ENCODE results near the gene GALK2. TPM values are rescaled to one million over a fixed set of nuclear protein-coding genes. Genes with fewer than 3 reads are reported as not detected.

Gene GALK2
- total and polyA plus RNA-seq, 2 experiments from 2014 or later: 27.5 to 28.1 TPM

DNA sequence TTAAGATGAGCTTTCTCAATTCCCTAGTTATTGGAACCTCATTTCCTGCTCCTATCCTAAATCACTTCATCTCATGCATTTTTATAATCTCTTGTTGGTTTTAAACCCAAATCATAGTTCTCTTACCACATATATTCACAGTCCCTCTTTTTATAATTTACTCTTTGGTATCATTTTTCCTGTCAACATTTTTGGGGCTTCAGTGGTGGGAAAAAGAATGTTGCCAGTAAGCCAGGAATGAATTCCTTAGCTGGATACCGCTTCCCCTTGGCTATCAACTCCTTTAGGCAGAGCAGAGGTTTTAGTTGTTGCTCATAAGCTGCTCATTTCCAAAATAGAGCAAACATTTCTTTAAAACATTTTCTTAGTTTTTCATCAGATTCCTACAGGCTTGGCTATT lies 112.3 kb downstream of the GALK2 start:
- TF ChIP-seq, protein P1, sequence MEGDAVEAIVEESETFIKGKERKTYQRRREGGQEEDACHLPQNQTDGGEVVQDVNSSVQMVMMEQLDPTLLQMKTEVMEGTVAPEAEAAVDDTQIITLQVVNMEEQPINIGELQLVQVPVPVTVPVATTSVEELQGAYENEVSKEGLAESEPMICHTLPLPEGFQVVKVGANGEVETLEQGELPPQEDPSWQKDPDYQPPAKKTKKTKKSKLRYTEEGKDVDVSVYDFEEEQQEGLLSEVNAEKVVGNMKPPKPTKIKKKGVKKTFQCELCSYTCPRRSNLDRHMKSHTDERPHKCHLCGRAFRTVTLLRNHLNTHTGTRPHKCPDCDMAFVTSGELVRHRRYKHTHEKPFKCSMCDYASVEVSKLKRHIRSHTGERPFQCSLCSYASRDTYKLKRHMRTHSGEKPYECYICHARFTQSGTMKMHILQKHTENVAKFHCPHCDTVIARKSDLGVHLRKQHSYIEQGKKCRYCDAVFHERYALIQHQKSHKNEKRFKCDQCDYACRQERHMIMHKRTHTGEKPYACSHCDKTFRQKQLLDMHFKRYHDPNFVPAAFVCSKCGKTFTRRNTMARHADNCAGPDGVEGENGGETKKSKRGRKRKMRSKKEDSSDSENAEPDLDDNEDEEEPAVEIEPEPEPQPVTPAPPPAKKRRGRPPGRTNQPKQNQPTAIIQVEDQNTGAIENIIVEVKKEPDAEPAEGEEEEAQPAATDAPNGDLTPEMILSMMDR (IDR thresholded peaks at IDR 0.05; ENCODE audit: low read depth, low read length): no peak
- H3K27me3 ChIP-seq: no peaks in the 10 kb centered on the region
- no peaks in the 10 kb centered on the region for H3K36me3 ChIP-seq
- DNase-seq (ENCODE audit: low read depth in 1 of 2, low spot score in 1 of 2): peak in 1 of 2 donors; percentile 91
- no peaks in the 10 kb centered on the region for H3K4me1 ChIP-seq (ENCODE audit: low read depth)
- H3K9me3 ChIP-seq (ENCODE audit: low read depth): no peaks in the 10 kb centered on the region
- no peak overlapping the region for H3K27ac ChIP-seq
- H3K4me3 ChIP-seq: no peak overlapping the region

DNA sequence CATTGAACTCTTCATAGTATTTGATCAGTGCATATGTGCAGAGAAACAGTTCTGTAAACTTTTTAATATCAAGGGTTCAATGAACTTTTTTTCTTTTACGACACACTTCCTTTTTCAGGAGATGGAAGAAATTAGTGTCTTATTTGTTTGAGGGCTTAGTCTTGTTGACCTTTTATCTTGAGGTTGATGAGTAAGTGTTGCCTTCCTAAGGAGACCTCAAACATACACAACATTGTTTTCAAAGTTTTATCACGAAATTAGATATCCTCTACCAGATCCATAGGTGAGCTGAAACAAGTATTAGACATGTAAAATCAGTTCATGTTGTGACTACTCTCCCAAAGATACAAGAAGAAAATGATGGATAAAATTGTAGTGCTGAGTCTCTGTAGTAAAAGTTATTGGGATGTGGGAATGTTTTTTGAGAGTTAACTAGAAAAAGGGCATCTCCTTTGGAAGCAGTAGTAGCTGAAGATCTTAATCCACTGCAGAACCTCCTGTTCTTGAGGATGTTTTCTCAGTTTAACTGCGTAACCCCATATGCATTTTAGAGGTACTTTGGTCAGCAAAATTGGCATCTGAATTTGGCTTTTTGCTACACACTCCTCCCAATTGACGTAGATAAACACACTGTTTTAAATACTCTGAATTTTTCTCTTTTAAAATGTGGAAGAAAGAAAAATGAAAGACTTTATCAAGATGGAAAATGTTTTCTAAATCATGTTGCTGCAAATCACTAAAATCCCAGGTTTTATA lies 116.8 kb downstream of the GALK2 start:
- Histone ChIP-seq H3K27me3 (no peaks in the 10 kb centered on the region), H3K4me3 (no peak overlapping the region), H3K4me1 (ENCODE audit: low read depth) (no peaks in the 10 kb centered on the region), H3K9me3 (ENCODE audit: low read depth) (no peaks in the 10 kb centered on the region), H3K36me3 (no peaks in the 10 kb centered on the region), H3K27ac (no peak overlapping the region)
- DNase-seq (ENCODE audit: low read depth in 1 of 2, low spot score in 1 of 2): peak in 1 of 2 donors; percentile 35
- TF ChIP-seq, protein P1 (IDR thresholded peaks at IDR 0.05; ENCODE audit: low read depth, low read length): no peak

DNA sequence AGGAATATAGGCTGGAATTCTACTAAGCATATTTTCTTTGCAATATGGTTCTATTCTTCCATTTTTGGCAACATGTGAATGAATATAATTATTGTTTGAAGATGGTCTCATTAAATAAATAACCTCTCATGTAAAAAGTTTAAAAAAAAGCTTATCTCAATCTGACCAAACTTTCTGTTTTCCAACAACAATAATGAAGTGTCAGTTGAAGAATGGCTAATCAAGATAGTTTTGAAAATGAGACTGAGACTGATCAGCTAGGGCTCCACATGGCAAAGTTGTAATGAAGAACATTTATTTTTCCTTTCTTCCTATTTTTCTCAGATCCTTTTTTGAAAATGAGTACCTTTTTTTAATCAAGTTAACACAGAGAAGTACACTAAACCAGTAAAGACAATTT lies 117.4 kb downstream of the GALK2 start:
- no peak for DNase-seq (ENCODE audit: low read depth in 1 of 2, low spot score in 1 of 2)
- no peak overlapping the region for H3K4me3 ChIP-seq
- H3K9me3 ChIP-seq (ENCODE audit: low read depth): no peaks in the 10 kb centered on the region
- TF ChIP-seq, protein P1 (IDR thresholded peaks at IDR 0.05; ENCODE audit: low read depth, low read length): no peak
- H3K4me1 ChIP-seq (ENCODE audit: low read depth): no peaks in the 10 kb centered on the region
- no peaks in the 10 kb centered on the region for H3K36me3 ChIP-seq
- no peak overlapping the region for H3K27ac ChIP-seq
- no peaks in the 10 kb centered on the region for H3K27me3 ChIP-seq

DNA sequence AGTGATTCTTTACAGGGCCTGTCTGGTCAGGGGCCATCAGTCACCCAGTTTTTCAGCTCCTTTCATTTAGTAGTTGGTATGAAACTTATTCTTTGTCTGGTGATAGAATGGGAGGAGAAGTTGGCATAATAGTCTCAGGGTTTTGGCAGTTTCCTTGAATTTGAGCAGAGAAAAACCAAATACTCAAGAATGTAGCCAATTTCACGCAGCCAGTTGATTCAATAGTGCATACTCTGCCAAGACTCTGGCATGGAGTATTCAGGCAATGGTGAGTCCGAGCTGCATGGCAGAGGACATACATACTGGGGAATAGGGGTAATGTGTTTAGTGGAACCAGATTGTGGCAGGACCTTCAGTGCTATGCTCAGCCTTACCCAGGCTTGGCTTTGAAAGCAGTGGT lies 118.3 kb downstream of the GALK2 start:
- H3K4me1 ChIP-seq (ENCODE audit: low read depth): no peaks in the 10 kb centered on the region
- TF ChIP-seq, protein P1 (IDR thresholded peaks at IDR 0.05; ENCODE audit: low read depth, low read length): no peak

DNA sequence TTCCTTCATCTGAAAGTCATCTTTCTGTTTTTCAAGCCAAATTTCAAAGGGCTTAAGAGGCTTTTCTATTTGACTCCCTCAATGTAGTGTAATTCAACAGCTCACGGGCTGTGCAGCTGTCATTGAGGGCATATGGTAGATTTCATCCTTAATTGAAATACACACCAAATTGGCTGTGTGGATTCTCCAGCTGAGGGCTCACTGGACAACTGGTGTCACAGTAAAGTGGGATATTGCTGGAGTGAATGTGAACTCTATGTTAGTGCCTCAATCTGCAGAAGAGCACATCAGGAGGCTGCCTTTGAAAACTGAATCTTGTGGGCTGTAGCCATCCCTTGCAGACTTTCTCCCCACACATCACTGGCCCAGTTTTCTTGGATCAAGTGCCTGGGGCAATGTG lies 120.1 kb downstream of the GALK2 start:
- TF ChIP-seq, protein P1 (IDR thresholded peaks at IDR 0.05; ENCODE audit: low read depth, low read length): no peak
- DNase-seq (ENCODE audit: low read depth in 1 of 2, low spot score in 1 of 2): no peak
- Histone ChIP-seq H3K36me3 (peaks cover 5% of the 10 kb centered on the region), H3K27me3 (no peaks in the 10 kb centered on the region), H3K27ac (no peak overlapping the region), H3K4me1 (ENCODE audit: low read depth) (no peaks in the 10 kb centered on the region), H3K9me3 (ENCODE audit: low read depth) (no peaks in the 10 kb centered on the region), H3K4me3 (no peak overlapping the region)

More for the DNA sequence above, 118.3 kb downstream of the GALK2 start:
- Histone ChIP-seq H3K27ac (no peak overlapping the region), H3K9me3 (ENCODE audit: low read depth) (no peaks in the 10 kb centered on the region), H3K4me3 (no peak overlapping the region), H3K36me3 (peaks cover 5% of the 10 kb centered on the region), H3K27me3 (no peaks in the 10 kb centered on the region)
- no peak for DNase-seq (ENCODE audit: low read depth in 1 of 2, low spot score in 1 of 2)

All from cardiac muscle cell (in vitro differentiated cells and primary cell).